GM06990 (cell line): Measurements from ENCODE around the gene TUSC2.
"Not testable (repeated sequence)": the region's sequence is repeated elsewhere in the genome, so short reads cannot be mapped to it uniquely, and the experiment has no call there.

Experiments used
- DNase-seq: peaks from one replicate; pipeline ENCODE4 v3.0.0-alpha.2; 2011; ENCODE audit not compliant: insufficient read length; ENCODE audit errors: extremely low read depth
- H3K27me3 ChIP-seq: replicated peaks from 2 replicates; pipeline ENCODE4 v1.6.0; 2011; ENCODE audit warnings: low read length; ENCODE audit not compliant: control insufficient read depth, insufficient read depth
- H3K36me3 ChIP-seq: 2 replicates; pipeline ENCODE4 v1.5.1; 2011; ENCODE audit warnings: low read length; ENCODE audit not compliant: control insufficient read depth, insufficient read depth
- H3K4me3 ChIP-seq: replicated peaks from 2 replicates; pipeline ENCODE4 v1.5.1; 2011; ENCODE audit warnings: low read depth, mild to moderate bottlenecking, control low read depth, low read length
- CTCF ChIP-seq: IDR thresholded peaks from 2 replicates; pipeline ENCODE4 v1.5.1; 2011; ENCODE audit warnings: low read length, control low read depth, mild to moderate bottlenecking, inconsistent platforms; ENCODE audit not compliant: insufficient read depth, poor library complexity, severe bottlenecking

The TUSC2 gene

GRCh38 chr3:50317300-50317699 lies 10.7 kb downstream of the TUSC2 start:
- no peak for DNase-seq
- Histone ChIP-seq H3K36me3 (peaks cover 5% of the 10 kb centered on the region), H3K27me3 (no peaks in the 10 kb centered on the region)

GRCh38 chr3:50316657-50317242 lies 11.3 kb downstream of the TUSC2 start:
- Histone ChIP-seq H3K4me3 (no peak overlapping the region), H3K36me3 (peaks cover 5% of the 10 kb centered on the region), H3K27me3 (no peaks in the 10 kb centered on the region)
- peak; percentile 65 for DNase-seq
- no peak for TF ChIP-seq CTCF

More at GRCh38 chr3:50317300-50317699, 10.7 kb downstream of the TUSC2 start:
- H3K4me3 ChIP-seq = no peak overlapping the region
- TF ChIP-seq CTCF = no peak

- peaks cover 5% of the 10 kb centered on the region for H3K36me3 ChIP-seq
- no peaks in the 10 kb centered on the region for H3K27me3 ChIP-seq
- TF ChIP-seq CTCF = no peak
- no peak overlapping the region for H3K4me3 ChIP-seq
- no peak for DNase-seq
Observed at GRCh38 chr3:50314816-50315215, 13.2 kb downstream of the TUSC2 start.

GRCh38 chr3:50314342-50314741 lies 13.7 kb downstream of the TUSC2 start:
- Histone ChIP-seq H3K36me3 (peaks cover 5% of the 10 kb centered on the region), H3K27me3 (no peaks in the 10 kb centered on the region), H3K4me3 (no peak overlapping the region)
- no peak for TF ChIP-seq CTCF
- no peak for DNase-seq

GRCh38 chr3:50312041-50312440 lies 16.0 kb downstream of the TUSC2 start:
- not testable (repeated sequence) for H3K36me3 ChIP-seq, DNase-seq, H3K27me3 ChIP-seq, H3K4me3 ChIP-seq

- Histone ChIP-seq H3K27me3 (no peaks in the 10 kb centered on the region), H3K36me3 (no peaks in the 10 kb centered on the region), H3K4me3 (no peak overlapping the region)
- DNase-seq = no peak
- no peak for TF ChIP-seq CTCF
Observed at GRCh38 chr3:50304601-50305000, 23.4 kb downstream of the TUSC2 start.
